Small intestine (tissue), 7 donors: ENCODE data around the gene MEG3. TPM values are rescaled to one million over a fixed set of nuclear protein-coding genes. Genes with fewer than 3 reads are reported as not detected.

Source experiments
- DNase-seq, 2 donors: peaks; one replicate each; pipeline versions ENCODE4 v3.0.0 to v3.0.0-alpha.2; 2013
- FAIRE-seq: peaks from 2 replicates; lab custom pipeline; 2012; peaks lifted over from hg19 to GRCh38; lab: Jason Lieb, UNC
- H3K27ac ChIP-seq, 3 donors: one replicate each; pipeline ENCODE4 v1.5.1; 2013; ENCODE audit warnings: low read length in 2 of 3, mild to moderate bottlenecking in 2 of 3, control low read depth in 1 of 3, inconsistent platforms in 1 of 3, low read depth in 1 of 3, moderate library complexity in 1 of 3
- H3K27me3 ChIP-seq, 3 donors: one replicate each; pipeline ENCODE4 v1.6.1; 2013; ENCODE audit warnings: low read length in 3 of 3, inconsistent platforms in 1 of 3; ENCODE audit not compliant: control insufficient read depth in 3 of 3, insufficient read depth in 3 of 3
- H3K36me3 ChIP-seq, 3 donors: one replicate each; pipeline ENCODE4 v1.6.1; 2013; ENCODE audit warnings: low read length in 3 of 3, inconsistent platforms in 1 of 3, low read depth in 1 of 3, mild to moderate bottlenecking in 1 of 3, moderate library complexity in 1 of 3; ENCODE audit not compliant: control insufficient read depth in 3 of 3, insufficient read depth in 2 of 3
- H3K4me1 ChIP-seq, 3 donors: one replicate each; pipeline ENCODE4 v1.6.1; 2013; ENCODE audit warnings: low read length in 2 of 3, inconsistent platforms in 1 of 3, low read depth in 1 of 3, mild to moderate bottlenecking in 1 of 3, moderate library complexity in 1 of 3; ENCODE audit not compliant: control insufficient read depth in 3 of 3, insufficient read depth in 2 of 3
- H3K4me3 ChIP-seq, 3 donors: one replicate each; pipeline ENCODE4 v1.5.1; 2013; ENCODE audit warnings: low read length in 3 of 3, control low read depth in 1 of 3, inconsistent platforms in 1 of 3, low read depth in 1 of 3, mild to moderate bottlenecking in 1 of 3, moderate library complexity in 1 of 3
- H3K9me3 ChIP-seq, 2 donors: one replicate each; pipeline ENCODE4 v1.6.1; 2013; ENCODE audit warnings: low read depth in 1 of 2, low read length in 1 of 2; ENCODE audit not compliant: control insufficient read depth in 2 of 2, insufficient read depth in 1 of 2
- WGBS, 3 donors: extraction: QIAGEN DNeasy Blood & Tissue Kit; methylation state at CpG; one replicate each; pipeline ENCODE4 v1.1.7; 2013; 5-methylcytosine and 5-hydroxymethylcytosine counted together
- polyA plus RNA-seq, 4 donors: library from polyadenylated mRNA; stranded (reverse) in 3 of 4; unstranded in 1 of 4; fragments of 200-250 nt in 3 of 4; fragments of 120-200 nt in 1 of 4; gene quantifications; one replicate each; pipeline versions ENCODE4 v1.2.1 to v1.2.3, GENCODE V29; 2013
- donor health status: healthy with polysubstance abuse.
- donor health status: control.
- donor health status: control.
- donor health status: Bipolar disorder and iron deficiency.
- donor health status: healthy.

Gene MEG3
- polyA plus RNA-seq, 4 donors, result 5.1 to 86.5 (median 14.6) TPM

- H3K27ac ChIP-seq, result no peak overlapping the region
- peaks cover 0 to 13% of the 10 kb centered on the region in 2 donors for H3K9me3 ChIP-seq
- H3K4me1 ChIP-seq, result no peaks in the 10 kb centered on the region
- 93 to 94% (median 94%) methylated on average over 11 of the region's 11 CpGs for WGBS, 3 donors
- no peaks in the 10 kb centered on the region for H3K27me3 ChIP-seq
- no peak for DNase-seq
- H3K4me3 ChIP-seq, result no peak overlapping the region
- no peak for FAIRE-seq
- H3K36me3 ChIP-seq, result peaks cover 0 to 18% (median 0%) of the 10 kb centered on the region in 3 donors
These were observed 57.8 kb downstream of the MEG3 start for GRCh38 chr14:100883789-100884101.

GRCh38 chr14:100884456-100884855 is 58.5 kb downstream of the MEG3 start:
- FAIRE-seq (no peak), DNase-seq (no peak)
- H3K27ac ChIP-seq, result no peak overlapping the region
- no peaks in the 10 kb centered on the region for H3K4me1 ChIP-seq
- H3K9me3 ChIP-seq, result peaks cover 0 to 13% of the 10 kb centered on the region in 2 donors
- H3K36me3 ChIP-seq, result peaks cover 0 to 18% (median 0%) of the 10 kb centered on the region in 3 donors
- peaks cover 0 to under 1% (median 0%) of the 10 kb centered on the region in 3 donors for H3K27me3 ChIP-seq
- H3K4me3 ChIP-seq, result no peak overlapping the region
- whole genome bisulfite sequencing, 3 donors, result 88 to 90% (median 88%) methylated on average over 13 of the region's 13 CpGs

- peaks cover 0 to 20% (median 0%) of the 10 kb centered on the region in 3 donors for H3K36me3 ChIP-seq
- DNase-seq, result no peak
- H3K4me3 ChIP-seq, result no peak overlapping the region
- H3K9me3 ChIP-seq, result peaks cover 0 to 13% of the 10 kb centered on the region in 2 donors
- H3K27me3 ChIP-seq, result peaks cover 0 to 3% (median 0%) of the 10 kb centered on the region in 3 donors
- no peaks in the 10 kb centered on the region for H3K4me1 ChIP-seq
- FAIRE-seq, result no peak
- WGBS, 3 donors, result 74 to 83% (median 82%) methylated on average over 2 of the region's 2 CpGs
- no peak overlapping the region for H3K27ac ChIP-seq
These were observed 59.3 kb downstream of the MEG3 start for GRCh38 chr14:100885196-100885595.

GRCh38 chr14:100885617-100886016 is 59.7 kb downstream of the MEG3 start:
- FAIRE-seq (no peak), DNase-seq (no peak)
- Histone ChIP-seq H3K4me1 (no peaks in the 10 kb centered on the region), H3K27me3 (peaks cover 0 to 3% (median 0%) of the 10 kb centered on the region in 3 donors), H3K36me3 (peaks cover 0 to 20% (median 0%) of the 10 kb centered on the region in 3 donors), H3K27ac (no peak overlapping the region), H3K9me3 (peaks cover 0 to 13% of the 10 kb centered on the region in 2 donors), H3K4me3 (no peak overlapping the region)
- 52 to 67% (median 54%) methylated on average over 5 of the region's 5 CpGs for WGBS, 3 donors

GRCh38 chr14:100887728-100888335 is 61.9 kb downstream of the MEG3 start:
- no peak for DNase-seq
- Histone ChIP-seq H3K4me3 (no peak overlapping the region), H3K9me3 (no peaks in the 10 kb centered on the region), H3K27me3 (peaks cover 0 to 3% (median 0%) of the 10 kb centered on the region in 3 donors), H3K4me1 (no peaks in the 10 kb centered on the region), H3K36me3 (peaks cover 0 to 19% (median 0%) of the 10 kb centered on the region in 3 donors), H3K27ac (no peak overlapping the region)
- WGBS, 3 donors, result 52 to 61% (median 60%) methylated on average over 6 of the region's 6 CpGs
- FAIRE-seq, result no peak

- no peak for FAIRE-seq
- Histone ChIP-seq H3K36me3 (peaks cover 0 to 16% (median 0%) of the 10 kb centered on the region in 3 donors), H3K9me3 (no peaks in the 10 kb centered on the region), H3K27ac (no peak overlapping the region), H3K27me3 (peaks cover 0 to 3% (median 0%) of the 10 kb centered on the region in 3 donors), H3K4me1 (no peaks in the 10 kb centered on the region), H3K4me3 (no peak overlapping the region)
- 20 to 59% (median 31%) methylated on average over 5 of the region's 5 CpGs for WGBS, 3 donors
- DNase-seq, result no peak
These were observed 62.9 kb downstream of the MEG3 start for GRCh38 chr14:100888789-100889315.

GRCh38 chr14:100889641-100890040 is 63.7 kb downstream of the MEG3 start:
- DNase-seq (no peak), FAIRE-seq (no peak)
- no peak overlapping the region for H3K27ac ChIP-seq
- no peaks in the 10 kb centered on the region for H3K4me1 ChIP-seq
- 91 to 94% (median 92%) methylated on average over 6 of the region's 6 CpGs for WGBS, 3 donors
- H3K36me3 ChIP-seq, result peaks cover 0 to 13% (median 0%) of the 10 kb centered on the region in 3 donors
- H3K4me3 ChIP-seq, result no peak overlapping the region
- peaks cover 0 to 3% (median 0%) of the 10 kb centered on the region in 3 donors for H3K27me3 ChIP-seq
- H3K9me3 ChIP-seq, result no peaks in the 10 kb centered on the region

- H3K36me3 ChIP-seq, result peaks cover 0 to 13% (median 0%) of the 10 kb centered on the region in 3 donors
- FAIRE-seq, result no peak
- H3K27me3 ChIP-seq, result peaks cover 0 to 3% (median 0%) of the 10 kb centered on the region in 3 donors
- H3K4me1 ChIP-seq, result no peaks in the 10 kb centered on the region
- no peak overlapping the region for H3K27ac ChIP-seq
- 73 to 79% (median 77%) methylated on average over 8 of the region's 8 CpGs for WGBS, 3 donors
- no peaks in the 10 kb centered on the region for H3K9me3 ChIP-seq
- no peak for DNase-seq
- no peak overlapping the region for H3K4me3 ChIP-seq
These were observed 64.3 kb downstream of the MEG3 start for GRCh38 chr14:100890061-100890850.
